GM18517 (cell line): ENCODE results near the gene CMC1.

Experiments used
- ATAC-seq: cut with Tn5 transposase; IDR thresholded peaks from one replicate; pipeline ENCODE4 v1.9.1; 2021; ENCODE audit warnings: mild to moderate bottlenecking, moderate library complexity; ENCODE audit not compliant: unreplicated experiment

The CMC1 gene

DNA sequence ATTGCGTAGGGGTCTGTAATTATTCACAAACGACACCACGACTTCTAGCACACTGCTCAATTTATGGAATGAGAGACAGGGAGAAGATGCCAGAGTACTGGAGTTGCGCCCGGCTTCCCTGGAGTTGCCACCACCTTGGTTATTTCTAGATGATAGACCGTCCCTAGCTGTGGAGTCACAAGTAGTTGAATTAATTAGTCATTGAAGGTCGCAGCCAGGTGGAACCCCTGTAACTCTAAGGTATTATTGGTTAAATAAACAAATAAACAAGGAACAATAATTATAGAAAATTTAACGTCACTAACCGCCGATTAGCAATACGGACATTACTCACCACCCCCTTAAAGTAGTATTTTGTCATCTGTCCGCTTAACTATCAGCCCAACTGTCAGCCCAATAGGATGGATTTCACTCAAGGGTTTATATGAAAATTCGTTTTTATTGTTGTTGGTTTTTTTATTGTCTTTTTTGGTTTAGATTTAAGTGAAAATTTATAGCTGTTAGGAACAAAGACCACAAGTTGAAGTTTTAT, 108.1 kb downstream of the CMC1 start:
- peak; percentile 16 for ATAC-seq
